ENCODE measurements around the gene ATP8A2. TPM values are rescaled to one million over a fixed set of nuclear protein-coding genes. Genes with fewer than 3 reads are reported as not detected.

ATP8A2 gene
- total RNA-seq, 5 donors from 2014 or later (not counting 1 experiment from before 2014, with no cell fraction given), result 0.39 to 0.85 (median 0.73) TPM

DNA sequence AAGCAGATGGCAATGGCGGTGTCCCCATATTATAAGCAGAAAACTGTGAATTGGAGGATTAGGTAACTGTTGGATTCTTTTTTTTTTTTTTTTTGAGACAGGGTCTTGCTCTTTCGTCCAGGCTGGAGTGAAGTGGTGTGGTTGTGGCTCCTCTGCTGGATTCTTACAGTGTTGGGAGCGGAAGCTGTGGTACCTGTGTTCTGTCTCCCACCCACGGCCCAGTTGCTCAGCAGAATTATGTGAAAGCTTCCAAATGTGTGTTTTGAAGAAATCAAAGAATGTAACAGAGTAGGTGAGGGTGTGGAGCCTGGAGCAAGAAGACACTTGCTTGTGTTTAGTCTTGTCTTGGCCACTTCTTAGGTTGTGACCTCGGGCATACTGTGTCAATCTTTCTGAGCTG, 384.5 kb downstream of the ATP8A2 start:
- Histone ChIP-seq H3K27me3 (replicated peaks in 1 of 2; ENCODE audit: control insufficient read depth in 2 of 2, extremely low read depth in 1 of 2, insufficient read depth in 2 of 2, low read length in 1 of 2) (no peaks in the 10 kb centered on the region), H3K9me3 (no peaks in the 10 kb centered on the region), H3K27ac (ENCODE audit: low read length) (no peak overlapping the region), H3K4me3 (ENCODE audit: control insufficient read depth in 1 of 2, extremely low read depth in 1 of 2, low read length in 1 of 2) (no peak overlapping the region), H3K4me1 (ENCODE audit: control insufficient read depth in 1 of 2, extremely low read depth in 1 of 2, insufficient read depth in 2 of 2, low read length in 2 of 2) (peaks cover 0 to 4% of the 10 kb centered on the region in 2 experiments), H3K36me3 (ENCODE audit: control insufficient read depth in 2 of 2, extremely low read depth in 1 of 2, insufficient read depth in 1 of 2, low read length in 1 of 2) (no peaks in the 10 kb centered on the region)
- Mint-ChIP-seq H3K27me3 (peaks cover 5 to 7% of the 10 kb centered on the region in 2 donors), H3K27ac (no peak overlapping the region), H3K4me1 (peaks cover 0 to 5% (median 2%) of the 10 kb centered on the region in 3 donors), H3K4me3 (no peak overlapping the region), H3K36me3 (no peaks in the 10 kb centered on the region), H3K9me3 (no peaks in the 10 kb centered on the region)
- ChIA-PET CTCF (interaction anchor here in 1 of 2 donors (0.7 kb wide), 1 partner anchor 11 kb away, joined by 5 read pairs; no protein-coding TSS in a partner anchor), POLR2A (interaction anchor here in 1 of 2 donors (0.7 kb wide), 1 partner anchor 10 kb away, joined by 10 read pairs; no protein-coding TSS in a partner anchor)
- 45% methylated on average over 3 of the region's 5 CpGs for WGBS (ENCODE audit: insufficient coverage)
- no peak for DNase-seq
- ATAC-seq (replicated peaks in 1 of 4), result no peak

DNA sequence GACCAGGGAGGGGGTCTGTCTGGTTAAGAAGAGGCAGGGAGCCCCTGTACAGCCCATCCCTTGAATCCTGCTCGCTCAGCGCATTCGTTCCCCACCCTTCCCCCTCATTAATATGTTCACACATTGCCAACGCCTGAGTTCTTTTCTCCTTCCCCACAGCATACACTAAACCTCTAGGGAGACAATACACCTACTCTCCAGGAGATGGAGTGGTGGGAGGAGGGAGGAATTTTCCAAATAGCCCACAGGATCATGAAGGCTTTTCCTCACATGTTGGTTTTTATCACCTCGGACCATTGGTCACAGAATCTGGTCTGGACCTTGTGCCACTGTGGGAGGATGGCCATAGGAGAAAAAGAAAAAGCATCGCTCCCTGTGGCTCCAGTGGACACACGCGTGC, 385.1 kb downstream of the ATP8A2 start:
- H3K4me1 Mint-ChIP-seq, result peaks cover 2 to 7% (median 3%) of the 10 kb centered on the region in 3 donors
- DNase-seq (no peak), ATAC-seq (replicated peaks in 1 of 4) (no peak)
- Histone ChIP-seq H3K9me3 (no peaks in the 10 kb centered on the region), H3K36me3 (ENCODE audit: control insufficient read depth in 2 of 2, extremely low read depth in 1 of 2, insufficient read depth in 1 of 2, low read length in 1 of 2) (no peaks in the 10 kb centered on the region), H3K27me3 (replicated peaks in 1 of 2; ENCODE audit: control insufficient read depth in 2 of 2, extremely low read depth in 1 of 2, insufficient read depth in 2 of 2, low read length in 1 of 2) (no peaks in the 10 kb centered on the region), H3K4me1 (ENCODE audit: control insufficient read depth in 1 of 2, extremely low read depth in 1 of 2, insufficient read depth in 2 of 2, low read length in 2 of 2) (peaks cover 0 to 4% of the 10 kb centered on the region in 2 experiments), H3K4me3 (ENCODE audit: control insufficient read depth in 1 of 2, extremely low read depth in 1 of 2, low read length in 1 of 2) (no peak overlapping the region), H3K27ac (ENCODE audit: low read length) (no peak overlapping the region)
- no CpG with 5 or more reads among the region's 8 CpGs for WGBS (ENCODE audit: insufficient coverage)
- H3K9me3 Mint-ChIP-seq, result no peaks in the 10 kb centered on the region
- H3K36me3 Mint-ChIP-seq, result no peaks in the 10 kb centered on the region
- H3K27me3 Mint-ChIP-seq, result peaks cover 5 to 7% of the 10 kb centered on the region in 2 donors
- ChIA-PET POLR2A (no interaction called here), CTCF (no interaction called here)
- H3K4me3 Mint-ChIP-seq, result no peak overlapping the region
- H3K27ac Mint-ChIP-seq, result no peak overlapping the region

- no peaks in the 10 kb centered on the region for H3K36me3 ChIP-seq (ENCODE audit: control insufficient read depth in 2 of 2, extremely low read depth in 1 of 2, insufficient read depth in 1 of 2, low read length in 1 of 2)
- H3K9me3 Mint-ChIP-seq, result peaks cover 4 to 6% (median 5%) of the 10 kb centered on the region in 3 donors
- no peaks in the 10 kb centered on the region for H3K9me3 ChIP-seq
- no peaks in the 10 kb centered on the region for H3K36me3 Mint-ChIP-seq
- H3K27me3 Mint-ChIP-seq, result peaks cover 5 to 7% of the 10 kb centered on the region in 2 donors
- POLR2A ChIA-PET, result no interaction called here
- H3K4me3 Mint-ChIP-seq, result no peak overlapping the region
- no peaks in the 10 kb centered on the region for H3K27me3 ChIP-seq (replicated peaks in 1 of 2; ENCODE audit: control insufficient read depth in 2 of 2, extremely low read depth in 1 of 2, insufficient read depth in 2 of 2, low read length in 1 of 2)
- H3K4me3 ChIP-seq (ENCODE audit: control insufficient read depth in 1 of 2, extremely low read depth in 1 of 2, low read length in 1 of 2), result no peak overlapping the region
- DNase-seq (no peak), ATAC-seq (replicated peaks in 1 of 4) (no peak)
- no peak overlapping the region for H3K27ac Mint-ChIP-seq
- CTCF ChIA-PET, result interaction anchor here in 1 of 2 donors (1.0 kb wide), 1 partner anchor 9 kb away, joined by 3 read pairs; no protein-coding TSS in a partner anchor
- no peak overlapping the region for H3K27ac ChIP-seq (ENCODE audit: low read length)
- WGBS (ENCODE audit: insufficient coverage), result 100% methylated on average over 1 of the region's 3 CpGs
- peaks cover 18 to 32% (median 21%) of the 10 kb centered on the region in 3 donors for H3K4me1 Mint-ChIP-seq
- peaks cover 0 to 9% of the 10 kb centered on the region in 2 experiments for H3K4me1 ChIP-seq (ENCODE audit: control insufficient read depth in 1 of 2, extremely low read depth in 1 of 2, insufficient read depth in 2 of 2, low read length in 2 of 2)
Observed at GRCh38 chr13:25761041-25761440, 389.3 kb downstream of the ATP8A2 start.

GRCh38 chr13:25762281-25762680, 390.5 kb downstream of the ATP8A2 start:
- CTCF ChIA-PET, result interaction anchor here in 1 of 2 donors (1.0 kb wide), 1 partner anchor 10 kb away, joined by 3 read pairs; no protein-coding TSS in a partner anchor
- WGBS (ENCODE audit: insufficient coverage), result 20% methylated on average over 1 of the region's 2 CpGs
- Mint-ChIP-seq H3K36me3 (no peaks in the 10 kb centered on the region), H3K27me3 (peaks cover under 1 to 4% of the 10 kb centered on the region in 2 donors), H3K4me3 (peak overlapping the region in 1 of 3 donors; percentile 58), H3K9me3 (peaks cover 4 to 10% (median 7%) of the 10 kb centered on the region in 3 donors), H3K4me1 (peaks cover 18 to 27% (median 21%) of the 10 kb centered on the region in 3 donors), H3K27ac (peak overlapping the region in 1 of 2 donors; percentile 38)
- ATAC-seq (replicated peaks in 1 of 4) (no peak), DNase-seq (no peak)
- H3K27me3 ChIP-seq (replicated peaks in 1 of 2; ENCODE audit: control insufficient read depth in 2 of 2, extremely low read depth in 1 of 2, insufficient read depth in 2 of 2, low read length in 1 of 2), result no peaks in the 10 kb centered on the region
- no peaks in the 10 kb centered on the region for H3K36me3 ChIP-seq (ENCODE audit: control insufficient read depth in 2 of 2, extremely low read depth in 1 of 2, insufficient read depth in 1 of 2, low read length in 1 of 2)
- no peaks in the 10 kb centered on the region for H3K9me3 ChIP-seq
- peaks cover 0 to 9% of the 10 kb centered on the region in 2 experiments for H3K4me1 ChIP-seq (ENCODE audit: control insufficient read depth in 1 of 2, extremely low read depth in 1 of 2, insufficient read depth in 2 of 2, low read length in 2 of 2)
- POLR2A ChIA-PET, result interaction anchor here in 1 of 2 donors (0.6 kb wide), 1 partner anchor 10 kb away, joined by 3 read pairs; no protein-coding TSS in a partner anchor
- H3K27ac ChIP-seq (ENCODE audit: low read length), result no peak overlapping the region
- no peak overlapping the region for H3K4me3 ChIP-seq (ENCODE audit: control insufficient read depth in 1 of 2, extremely low read depth in 1 of 2, low read length in 1 of 2)

- H3K27ac Mint-ChIP-seq, result peak overlapping the region; percentile 12 to 46
- Histone ChIP-seq H3K27ac (ENCODE audit: low read length) (no peak overlapping the region), H3K36me3 (ENCODE audit: control insufficient read depth in 2 of 2, extremely low read depth in 1 of 2, insufficient read depth in 1 of 2, low read length in 1 of 2) (no peaks in the 10 kb centered on the region), H3K27me3 (replicated peaks in 1 of 2; ENCODE audit: control insufficient read depth in 2 of 2, extremely low read depth in 1 of 2, insufficient read depth in 2 of 2, low read length in 1 of 2) (no peaks in the 10 kb centered on the region), H3K9me3 (no peaks in the 10 kb centered on the region), H3K4me1 (ENCODE audit: control insufficient read depth in 1 of 2, extremely low read depth in 1 of 2, insufficient read depth in 2 of 2, low read length in 2 of 2) (peaks cover 0 to 9% of the 10 kb centered on the region in 2 experiments), H3K4me3 (ENCODE audit: control insufficient read depth in 1 of 2, extremely low read depth in 1 of 2, low read length in 1 of 2) (no peak overlapping the region)
- DNase-seq (peak in 1 of 35 experiments; percentile 44), ATAC-seq (replicated peaks in 1 of 4) (peak in 2 of 4 experiments; percentile 23 to 90)
- POLR2A ChIA-PET, result interaction anchor here in 1 of 2 donors (0.6 kb wide), 1 partner anchor 9 kb away, joined by 3 read pairs; no protein-coding TSS in a partner anchor
- H3K27me3 Mint-ChIP-seq, result peaks cover 0 to 2% of the 10 kb centered on the region in 2 donors
- H3K36me3 Mint-ChIP-seq, result no peaks in the 10 kb centered on the region
- peaks cover 18 to 27% (median 21%) of the 10 kb centered on the region in 3 donors for H3K4me1 Mint-ChIP-seq
- H3K9me3 Mint-ChIP-seq, result peaks cover 4 to 10% (median 7%) of the 10 kb centered on the region in 3 donors
- CTCF ChIA-PET, result no interaction called here
- peak overlapping the region; percentile 11 to 58 (median 17) for H3K4me3 Mint-ChIP-seq
- WGBS (ENCODE audit: insufficient coverage), result 26% methylated on average over 4 of the region's 8 CpGs
Observed at GRCh38 chr13:25762795-25763377, 391.1 kb downstream of the ATP8A2 start.

DNA sequence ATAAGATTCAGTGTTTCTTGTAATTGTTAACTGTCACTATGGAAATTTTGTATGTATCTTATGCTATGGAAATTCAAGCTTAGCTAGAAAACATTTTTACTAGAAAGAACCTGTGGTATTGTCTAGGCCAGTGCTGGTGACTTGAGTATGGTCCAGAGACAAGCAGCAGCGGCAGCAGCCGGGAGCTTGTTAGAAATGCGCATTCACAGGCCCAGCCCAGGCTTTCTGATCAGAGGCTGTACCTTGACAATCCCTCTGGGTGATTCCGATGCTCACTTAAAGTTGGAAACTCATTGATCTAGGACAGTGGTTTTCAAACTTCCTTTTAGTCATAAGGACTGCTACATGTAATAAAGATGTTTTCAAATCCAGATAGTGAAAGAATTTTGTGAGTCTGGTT, 392.6 kb downstream of the ATP8A2 start:
- ATAC-seq (replicated peaks in 1 of 4), result no peak
- H3K36me3 Mint-ChIP-seq, result no peaks in the 10 kb centered on the region
- Histone ChIP-seq H3K4me3 (ENCODE audit: control insufficient read depth in 1 of 2, extremely low read depth in 1 of 2, low read length in 1 of 2) (no peak overlapping the region), H3K36me3 (ENCODE audit: control insufficient read depth in 2 of 2, extremely low read depth in 1 of 2, insufficient read depth in 1 of 2, low read length in 1 of 2) (no peaks in the 10 kb centered on the region), H3K9me3 (no peaks in the 10 kb centered on the region), H3K4me1 (ENCODE audit: control insufficient read depth in 1 of 2, extremely low read depth in 1 of 2, insufficient read depth in 2 of 2, low read length in 2 of 2) (peaks cover 0 to 9% of the 10 kb centered on the region in 2 experiments), H3K27me3 (replicated peaks in 1 of 2; ENCODE audit: control insufficient read depth in 2 of 2, extremely low read depth in 1 of 2, insufficient read depth in 2 of 2, low read length in 1 of 2) (no peaks in the 10 kb centered on the region), H3K27ac (ENCODE audit: low read length) (no peak overlapping the region)
- no peaks in the 10 kb centered on the region for H3K27me3 Mint-ChIP-seq
- no peak overlapping the region for H3K27ac Mint-ChIP-seq
- H3K9me3 Mint-ChIP-seq, result peaks cover 4 to 10% (median 7%) of the 10 kb centered on the region in 3 donors
- no peak for DNase-seq
- WGBS (ENCODE audit: insufficient coverage), result 94% methylated on average over 4 of the region's 4 CpGs
- peaks cover 18 to 27% (median 21%) of the 10 kb centered on the region in 3 donors for H3K4me1 Mint-ChIP-seq
- no peak overlapping the region for H3K4me3 Mint-ChIP-seq
- ChIA-PET POLR2A (no interaction called here), CTCF (interaction anchor here in 1 of 2 donors (1.2 kb wide), 1 partner anchor 190 kb away, joined by 3 read pairs; no protein-coding TSS in a partner anchor)
